Neural cell (in vitro differentiated cells): ENCODE data around the gene PID1. TPM values are rescaled to one million over a fixed set of nuclear protein-coding genes. Genes with fewer than 3 reads are reported as not detected.

ENCODE experiments used
- H2AFZ ChIP-seq: fragments of 200-600, 300-800 bp; sonication (generic), shearing (Covaris generic); 2 replicates; pipeline ENCODE4 v1.6.0; 2014; ENCODE audit warnings: low read depth, mild to moderate bottlenecking, antibody characterized with exemption, low read length, moderate library complexity
- H3F3A ChIP-seq: fragments of 200-600 bp; shearing (Covaris generic); 2 replicates; pipeline ENCODE4 v1.6.1; 2016; ENCODE audit warnings: mild to moderate bottlenecking, moderate library complexity, mixed read lengths, antibody characterized with exemption, low read length; ENCODE audit not compliant: insufficient read depth, poor library complexity, severe bottlenecking
- H3K27ac ChIP-seq: fragments of 200-600, 300-800 bp; sonication (generic), shearing (Covaris generic); 2 replicates; pipeline ENCODE4 v1.5.1; 2014; ENCODE audit warnings: mild to moderate bottlenecking, low read length, moderate library complexity
- H3K27me3 ChIP-seq: fragments of 300-800, 200-600 bp; sonication (generic), shearing (Covaris generic); 2 replicates; pipeline ENCODE4 v1.6.0; 2014; ENCODE audit warnings: mild to moderate bottlenecking, low read depth, low read length, moderate library complexity; ENCODE audit not compliant: insufficient read depth
- H3K36me3 ChIP-seq: fragments of 300-800, 200-600 bp; sonication (generic), shearing (Covaris generic); 2 replicates; pipeline ENCODE4 v1.5.1; 2014; ENCODE audit warnings: mild to moderate bottlenecking, antibody characterized with exemption, low read length, moderate library complexity; ENCODE audit not compliant: insufficient read depth
- H3K4me2 ChIP-seq: fragments of 300-800, 200-600 bp; sonication (generic), shearing (Covaris generic); 2 replicates; pipeline ENCODE4 v1.6.0; 2014; ENCODE audit warnings: mild to moderate bottlenecking, low read length
- H3K4me3 ChIP-seq: fragments of 300-800, 200-600 bp; sonication (generic), shearing (Covaris generic); 2 replicates; pipeline ENCODE4 v1.5.1; 2014; ENCODE audit warnings: mild to moderate bottlenecking, low read length, moderate library complexity
- H3K79me2 ChIP-seq: fragments of 200-600 bp; shearing (Covaris generic); replicated peaks from 2 replicates; pipeline ENCODE4 v1.6.0; 2014; ENCODE audit warnings: mild to moderate bottlenecking, low read length, moderate library complexity; ENCODE audit not compliant: insufficient read depth
- H3K9ac ChIP-seq: fragments of 300-800, 200-600 bp; sonication (generic), shearing (Covaris generic); 2 replicates; pipeline ENCODE4 v1.6.1; 2016; ENCODE audit warnings: mild to moderate bottlenecking, low read length, mixed read lengths
- H3K9me2 ChIP-seq: fragments of 200-600 bp; shearing (Covaris generic); 2 replicates; pipeline ENCODE4 v1.6.1; 2016; ENCODE audit warnings: mild to moderate bottlenecking, low read length, mixed read lengths; ENCODE audit not compliant: insufficient read depth
- H3K9me3 ChIP-seq: fragments of 200-600, 300-800 bp; sonication (generic), shearing (Covaris generic); 2 replicates; pipeline ENCODE4 v1.6.1; 2016; ENCODE audit warnings: mild to moderate bottlenecking, mixed run types, low read length, moderate library complexity, mixed read lengths
- H4K20me1 ChIP-seq: fragments of 200-600 bp; shearing (Covaris generic); 2 replicates; pipeline ENCODE4 v1.6.1; 2016; ENCODE audit warnings: mild to moderate bottlenecking, mixed run types; ENCODE audit not compliant: insufficient read depth
- EP300 ChIP-seq: fragments of 450-650 bp; conservative IDR thresholded peaks from 2 replicates; pipeline ENCODE4 v1.6.1; 2014; ENCODE audit warnings: antibody characterized with exemption, mild to moderate bottlenecking, moderate library complexity; ENCODE audit not compliant: poor library complexity, severe bottlenecking
- EZH2 ChIP-seq: fragments of 200-600, 300-800 bp; shearing (Covaris generic), sonication (generic); IDR thresholded peaks from 2 replicates; pipeline ENCODE4 v1.6.1; 2014; ENCODE audit warnings: antibody characterized with exemption, low read length, borderline replicate concordance, mild to moderate bottlenecking; ENCODE audit not compliant: insufficient read depth, poor library complexity, severe bottlenecking
- MXI1 ChIP-seq: fragments of 450-650 bp; conservative IDR thresholded peaks from 2 replicates; pipeline ENCODE4 v1.6.1; 2014; ENCODE audit warnings: antibody characterized with exemption, mild to moderate bottlenecking; ENCODE audit not compliant: poor library complexity, severe bottlenecking
- POLR2AphosphoS5 ChIP-seq: IDR thresholded peaks from 2 replicates; pipeline ENCODE4 v1.6.1; 2012
- RAD21 ChIP-seq: fragments of 450-650 bp; conservative IDR thresholded peaks from 2 replicates; pipeline ENCODE4 v1.6.1; 2014; ENCODE audit warnings: antibody characterized with exemption, mild to moderate bottlenecking, moderate library complexity
- SMC3 ChIP-seq: fragments of 450-650 bp; conservative IDR thresholded peaks from 2 replicates; pipeline ENCODE4 v1.6.1; 2014; ENCODE audit warnings: antibody characterized with exemption, mild to moderate bottlenecking, moderate library complexity; ENCODE audit not compliant: poor library complexity
- TAF1 ChIP-seq: IDR thresholded peaks from 2 replicates; pipeline ENCODE4 v1.6.1; 2012; ENCODE audit warnings: low read depth
- polyA plus RNA-seq: library from polyadenylated mRNA; depleted of rRNA; stranded (reverse); fragments of >200 nt; gene quantifications from 2 replicates; pipeline ENCODE4 v1.2.3, GENCODE V29; 2014
- TF ChIP-seq, protein P1 (sequence below): fragments of 450-650 bp; IDR thresholded peaks from 2 replicates; pipeline ENCODE4 v1.5.1; 2014; ENCODE audit warnings: antibody characterized with exemption, mild to moderate bottlenecking, moderate library complexity; ENCODE audit not compliant: poor library complexity, severe bottlenecking
- TF ChIP-seq, protein P2 (sequence below): IDR thresholded peaks from 2 replicates; pipeline ENCODE4 v1.6.1; 2012; ENCODE audit warnings: borderline replicate concordance

PID1 gene
- polyA plus RNA-seq, 1 donor from 2014 or later = 11.0 TPM

DNA sequence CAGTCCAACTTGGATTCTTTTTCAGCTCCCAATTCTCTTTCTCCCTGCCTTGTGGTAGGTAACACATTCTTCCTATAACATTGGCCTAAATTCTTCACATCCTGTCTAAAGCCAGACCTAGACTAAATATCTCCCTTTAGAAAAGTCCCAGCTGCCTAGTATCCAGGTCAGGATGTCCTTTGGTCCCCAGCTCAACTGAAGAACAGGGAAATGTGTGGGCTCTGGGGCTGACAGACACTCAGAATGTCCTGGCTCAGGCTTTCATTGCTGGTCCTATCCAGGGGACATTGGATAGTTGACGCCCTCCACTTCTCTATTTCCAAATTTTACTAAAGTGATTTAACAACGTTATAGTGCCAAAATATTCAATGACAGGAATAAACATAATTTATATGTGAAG lies 219.3 kb downstream of the PID1 start:
- H3K9me3 ChIP-seq = no peaks in the 10 kb centered on the region

DNA sequence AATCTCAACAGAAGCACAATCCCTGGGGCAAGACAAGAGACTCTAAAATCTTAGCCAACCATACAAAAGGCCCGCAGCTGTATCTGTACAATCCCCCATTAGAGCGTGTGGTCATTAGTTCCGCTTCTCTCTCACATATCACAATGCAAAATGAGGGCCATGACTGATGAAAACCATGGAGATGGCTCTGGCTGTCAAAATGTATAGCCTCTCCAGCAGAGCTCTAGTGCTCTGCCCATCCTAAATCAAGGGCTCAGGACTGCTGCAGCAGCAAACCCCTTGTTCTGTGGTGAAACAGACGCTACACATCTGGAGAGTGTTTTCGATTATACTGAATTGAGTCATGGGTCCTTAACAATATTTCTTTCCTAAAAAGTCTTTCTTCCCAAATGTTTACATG lies 221.0 kb downstream of the PID1 start:
- Histone ChIP-seq H3K79me2 (no peaks in the 10 kb centered on the region), H3K4me3 (no peak overlapping the region), H2AFZ (no peak overlapping the region), H4K20me1 (no peaks in the 10 kb centered on the region), H3K27me3 (no peaks in the 10 kb centered on the region), H3K4me2 (no peak overlapping the region), H3K9ac (no peak overlapping the region), H3K36me3 (no peaks in the 10 kb centered on the region), H3K9me3 (no peaks in the 10 kb centered on the region), H3F3A (no peaks in the 10 kb centered on the region), H3K27ac (no peak overlapping the region), H3K9me2 (no peaks in the 10 kb centered on the region)
- TF ChIP-seq RAD21 (no peak), MXI1 (no peak), POLR2AphosphoS5 (no peak), SMC3 (no peak)

More for the DNA sequence above, 219.3 kb downstream of the PID1 start:
- Histone ChIP-seq H3K36me3 (no peaks in the 10 kb centered on the region), H3K9me2 (no peaks in the 10 kb centered on the region), H3F3A (no peaks in the 10 kb centered on the region), H3K27ac (no peak overlapping the region), H2AFZ (no peak overlapping the region), H3K4me2 (no peak overlapping the region), H3K9ac (no peak overlapping the region), H3K79me2 (no peaks in the 10 kb centered on the region), H3K27me3 (no peaks in the 10 kb centered on the region), H3K4me3 (no peak overlapping the region), H4K20me1 (no peaks in the 10 kb centered on the region)
- TF ChIP-seq, protein P1, sequence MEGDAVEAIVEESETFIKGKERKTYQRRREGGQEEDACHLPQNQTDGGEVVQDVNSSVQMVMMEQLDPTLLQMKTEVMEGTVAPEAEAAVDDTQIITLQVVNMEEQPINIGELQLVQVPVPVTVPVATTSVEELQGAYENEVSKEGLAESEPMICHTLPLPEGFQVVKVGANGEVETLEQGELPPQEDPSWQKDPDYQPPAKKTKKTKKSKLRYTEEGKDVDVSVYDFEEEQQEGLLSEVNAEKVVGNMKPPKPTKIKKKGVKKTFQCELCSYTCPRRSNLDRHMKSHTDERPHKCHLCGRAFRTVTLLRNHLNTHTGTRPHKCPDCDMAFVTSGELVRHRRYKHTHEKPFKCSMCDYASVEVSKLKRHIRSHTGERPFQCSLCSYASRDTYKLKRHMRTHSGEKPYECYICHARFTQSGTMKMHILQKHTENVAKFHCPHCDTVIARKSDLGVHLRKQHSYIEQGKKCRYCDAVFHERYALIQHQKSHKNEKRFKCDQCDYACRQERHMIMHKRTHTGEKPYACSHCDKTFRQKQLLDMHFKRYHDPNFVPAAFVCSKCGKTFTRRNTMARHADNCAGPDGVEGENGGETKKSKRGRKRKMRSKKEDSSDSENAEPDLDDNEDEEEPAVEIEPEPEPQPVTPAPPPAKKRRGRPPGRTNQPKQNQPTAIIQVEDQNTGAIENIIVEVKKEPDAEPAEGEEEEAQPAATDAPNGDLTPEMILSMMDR = no peak
- TF ChIP-seq, protein P2, sequence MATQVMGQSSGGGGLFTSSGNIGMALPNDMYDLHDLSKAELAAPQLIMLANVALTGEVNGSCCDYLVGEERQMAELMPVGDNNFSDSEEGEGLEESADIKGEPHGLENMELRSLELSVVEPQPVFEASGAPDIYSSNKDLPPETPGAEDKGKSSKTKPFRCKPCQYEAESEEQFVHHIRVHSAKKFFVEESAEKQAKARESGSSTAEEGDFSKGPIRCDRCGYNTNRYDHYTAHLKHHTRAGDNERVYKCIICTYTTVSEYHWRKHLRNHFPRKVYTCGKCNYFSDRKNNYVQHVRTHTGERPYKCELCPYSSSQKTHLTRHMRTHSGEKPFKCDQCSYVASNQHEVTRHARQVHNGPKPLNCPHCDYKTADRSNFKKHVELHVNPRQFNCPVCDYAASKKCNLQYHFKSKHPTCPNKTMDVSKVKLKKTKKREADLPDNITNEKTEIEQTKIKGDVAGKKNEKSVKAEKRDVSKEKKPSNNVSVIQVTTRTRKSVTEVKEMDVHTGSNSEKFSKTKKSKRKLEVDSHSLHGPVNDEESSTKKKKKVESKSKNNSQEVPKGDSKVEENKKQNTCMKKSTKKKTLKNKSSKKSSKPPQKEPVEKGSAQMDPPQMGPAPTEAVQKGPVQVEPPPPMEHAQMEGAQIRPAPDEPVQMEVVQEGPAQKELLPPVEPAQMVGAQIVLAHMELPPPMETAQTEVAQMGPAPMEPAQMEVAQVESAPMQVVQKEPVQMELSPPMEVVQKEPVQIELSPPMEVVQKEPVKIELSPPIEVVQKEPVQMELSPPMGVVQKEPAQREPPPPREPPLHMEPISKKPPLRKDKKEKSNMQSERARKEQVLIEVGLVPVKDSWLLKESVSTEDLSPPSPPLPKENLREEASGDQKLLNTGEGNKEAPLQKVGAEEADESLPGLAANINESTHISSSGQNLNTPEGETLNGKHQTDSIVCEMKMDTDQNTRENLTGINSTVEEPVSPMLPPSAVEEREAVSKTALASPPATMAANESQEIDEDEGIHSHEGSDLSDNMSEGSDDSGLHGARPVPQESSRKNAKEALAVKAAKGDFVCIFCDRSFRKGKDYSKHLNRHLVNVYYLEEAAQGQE = no peak
- TF ChIP-seq TAF1 = no peak
- TF ChIP-seq POLR2AphosphoS5 = no peak
- no peak for TF ChIP-seq EP300
- TF ChIP-seq SMC3 = no peak
- TF ChIP-seq EZH2 = no peak
- no peak for TF ChIP-seq RAD21
- no peak for TF ChIP-seq MXI1

DNA sequence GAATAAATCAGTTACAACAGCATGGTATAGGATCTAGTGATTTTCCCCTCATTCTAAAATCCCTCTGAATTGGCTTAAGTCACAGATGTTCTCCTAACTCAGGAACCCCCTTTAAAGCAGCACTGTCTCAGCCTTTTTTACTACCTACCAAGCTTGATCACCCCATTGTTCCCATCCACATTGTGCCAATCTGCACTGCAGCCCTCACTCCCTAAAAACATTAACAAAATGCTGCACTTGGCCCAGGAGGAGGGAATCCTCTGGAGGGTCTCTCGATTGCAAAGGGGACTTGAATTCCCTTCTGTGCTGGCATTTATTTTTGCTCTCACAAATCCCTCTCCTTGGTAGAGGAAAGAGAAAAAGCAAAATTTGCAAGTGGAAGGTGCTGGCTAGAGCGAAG lies 223.0 kb downstream of the PID1 start:
- Histone ChIP-seq H3K4me3 (no peak overlapping the region), H3K9me2 (no peaks in the 10 kb centered on the region), H3K9ac (no peak overlapping the region), H3K27ac (no peak overlapping the region), H3F3A (no peaks in the 10 kb centered on the region), H2AFZ (no peak overlapping the region), H3K4me2 (no peak overlapping the region), H3K36me3 (no peaks in the 10 kb centered on the region), H4K20me1 (no peaks in the 10 kb centered on the region), H3K79me2 (no peaks in the 10 kb centered on the region), H3K9me3 (no peaks in the 10 kb centered on the region), H3K27me3 (no peaks in the 10 kb centered on the region)
- TF ChIP-seq EP300 (no peak), RAD21 (no peak), EZH2 (no peak), POLR2AphosphoS5 (no peak), TAF1 (no peak)
- TF ChIP-seq, protein P2 = no peak
- TF ChIP-seq, protein P1 = no peak
